ENCODE data around the gene HOMER3.

Gene HOMER3

GRCh38 chr19:18940769-18941627, at the start of gene HOMER3:
HOMER3 (minus strand) TSS chr19:18941217; CDS start chr19:18938982, 2,235 bp downstream.
- no peaks in the 10 kb centered on the region for H3K9me3 ChIP-seq (ENCODE audit: low read length)
- TF ChIP-seq, protein P1, sequence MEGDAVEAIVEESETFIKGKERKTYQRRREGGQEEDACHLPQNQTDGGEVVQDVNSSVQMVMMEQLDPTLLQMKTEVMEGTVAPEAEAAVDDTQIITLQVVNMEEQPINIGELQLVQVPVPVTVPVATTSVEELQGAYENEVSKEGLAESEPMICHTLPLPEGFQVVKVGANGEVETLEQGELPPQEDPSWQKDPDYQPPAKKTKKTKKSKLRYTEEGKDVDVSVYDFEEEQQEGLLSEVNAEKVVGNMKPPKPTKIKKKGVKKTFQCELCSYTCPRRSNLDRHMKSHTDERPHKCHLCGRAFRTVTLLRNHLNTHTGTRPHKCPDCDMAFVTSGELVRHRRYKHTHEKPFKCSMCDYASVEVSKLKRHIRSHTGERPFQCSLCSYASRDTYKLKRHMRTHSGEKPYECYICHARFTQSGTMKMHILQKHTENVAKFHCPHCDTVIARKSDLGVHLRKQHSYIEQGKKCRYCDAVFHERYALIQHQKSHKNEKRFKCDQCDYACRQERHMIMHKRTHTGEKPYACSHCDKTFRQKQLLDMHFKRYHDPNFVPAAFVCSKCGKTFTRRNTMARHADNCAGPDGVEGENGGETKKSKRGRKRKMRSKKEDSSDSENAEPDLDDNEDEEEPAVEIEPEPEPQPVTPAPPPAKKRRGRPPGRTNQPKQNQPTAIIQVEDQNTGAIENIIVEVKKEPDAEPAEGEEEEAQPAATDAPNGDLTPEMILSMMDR (IDR thresholded peaks at IDR 0.05; ENCODE audit: low read length) = no peak
- no peak for TF ChIP-seq EZH2 (IDR thresholded peaks at IDR 0.05; ENCODE audit: borderline replicate concordance, low read length)

DNA sequence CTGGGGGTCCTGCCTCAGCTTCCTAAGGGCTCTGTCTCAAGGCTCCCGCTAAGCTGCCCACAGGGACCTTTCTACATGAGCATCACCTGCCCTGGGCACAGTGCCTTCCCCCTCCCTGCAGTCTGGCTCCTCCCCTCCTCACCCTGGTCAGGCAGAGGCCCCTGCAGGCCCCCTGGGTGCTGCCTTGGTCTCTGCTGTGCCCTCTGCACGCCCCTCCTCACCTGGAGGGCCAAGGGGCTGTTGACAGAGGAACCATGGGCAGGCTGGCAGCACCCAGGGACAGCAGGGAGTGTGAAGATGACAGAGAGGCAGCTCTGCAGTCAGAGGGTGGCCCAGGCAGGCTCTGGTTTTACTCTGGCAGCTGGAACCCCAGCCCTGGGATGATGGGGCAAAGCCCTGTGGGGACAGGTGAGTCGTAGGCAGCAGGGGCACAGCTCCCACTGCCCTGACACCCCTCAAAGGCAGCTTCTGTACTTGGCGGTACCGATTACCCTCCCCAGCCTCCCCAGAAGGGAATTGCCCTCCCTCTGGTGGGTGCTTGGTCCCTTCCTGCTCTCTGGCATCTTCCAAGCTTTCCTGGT, 49.2 kb upstream of the HOMER3 start:
- Histone ChIP-seq H3K36me3 (ENCODE audit: insufficient read depth, low read length) (peaks cover 43% of the 10 kb centered on the region), H3K9me3 (ENCODE audit: low read length) (no peaks in the 10 kb centered on the region), H3K4me3 (ENCODE audit: low read depth, low read length, poor library complexity, severe bottlenecking) (no peak overlapping the region), H4K20me1 (ENCODE audit: insufficient read depth, low read length) (no peaks in the 10 kb centered on the region), H2AFZ (ENCODE audit: low read length) (no peak overlapping the region), H3K4me2 (ENCODE audit: low read length) (no peak overlapping the region), H3K27me3 (ENCODE audit: insufficient read depth, low read length) (no peaks in the 10 kb centered on the region; the same call in 1 of the 2 replicates), H3K79me2 (ENCODE audit: insufficient read depth, low read length) (no peaks in the 10 kb centered on the region), H3K9ac (ENCODE audit: low read length) (no peak overlapping the region), H3K27ac (ENCODE audit: low read depth, low read length, poor library complexity, severe bottlenecking) (no peak overlapping the region), H3K9me2 (ENCODE audit: low read depth, low read length) (no peaks in the 10 kb centered on the region), H3F3A (ENCODE audit: insufficient read depth, low read length) (no peaks in the 10 kb centered on the region), H3K4me1 (ENCODE audit: insufficient read depth, low read length, severe bottlenecking) (no peaks in the 10 kb centered on the region)
- TF ChIP-seq, protein P1 (IDR thresholded peaks at IDR 0.05; ENCODE audit: low read length) = no peak
- no peak for TF ChIP-seq EZH2 (IDR thresholded peaks at IDR 0.05; ENCODE audit: borderline replicate concordance, low read length)

More at GRCh38 chr19:18940769-18941627, at the start of gene HOMER3:
- Histone ChIP-seq H3K27ac (ENCODE audit: low read depth, low read length, poor library complexity, severe bottlenecking) (no peak within 1 kb of the TSS), H2AFZ (ENCODE audit: low read length) (no peak within 1 kb of the TSS), H3K9ac (ENCODE audit: low read length) (peak within 1 kb of the TSS; percentile 42; the same call in 1 of the 2 replicates), H3F3A (ENCODE audit: insufficient read depth, low read length) (no peaks in the 10 kb centered on the region), H4K20me1 (ENCODE audit: insufficient read depth, low read length) (no peaks in the 10 kb centered on the region), H3K36me3 (ENCODE audit: insufficient read depth, low read length) (no peaks in the 10 kb centered on the region), H3K4me2 (ENCODE audit: low read length) (peak within 1 kb of the TSS; percentile 65), H3K27me3 (ENCODE audit: insufficient read depth, low read length) (peaks cover 3% of the 10 kb centered on the region; the same call in 1 of the 2 replicates), H3K9me2 (ENCODE audit: low read depth, low read length) (no peaks in the 10 kb centered on the region), H3K4me3 (ENCODE audit: low read depth, low read length, poor library complexity, severe bottlenecking) (peak within 1 kb of the TSS; percentile 54), H3K4me1 (ENCODE audit: insufficient read depth, low read length, severe bottlenecking) (peaks cover 9% of the 10 kb centered on the region), H3K79me2 (ENCODE audit: insufficient read depth, low read length) (no peaks in the 10 kb centered on the region)

GRCh38 chr19:18989316-18989715, 48.3 kb upstream of the HOMER3 start:
- Histone ChIP-seq H3K27ac (ENCODE audit: low read depth, low read length, poor library complexity, severe bottlenecking) (no peak overlapping the region), H3K9me2 (ENCODE audit: low read depth, low read length) (no peaks in the 10 kb centered on the region), H3K4me3 (ENCODE audit: low read depth, low read length, poor library complexity, severe bottlenecking) (no peak overlapping the region), H3K27me3 (ENCODE audit: insufficient read depth, low read length) (no peaks in the 10 kb centered on the region; the same call in 1 of the 2 replicates), H3K36me3 (ENCODE audit: insufficient read depth, low read length) (peaks cover 34% of the 10 kb centered on the region), H3K79me2 (ENCODE audit: insufficient read depth, low read length) (no peaks in the 10 kb centered on the region), H4K20me1 (ENCODE audit: insufficient read depth, low read length) (no peaks in the 10 kb centered on the region), H3K9ac (ENCODE audit: low read length) (no peak overlapping the region), H3K9me3 (ENCODE audit: low read length) (no peaks in the 10 kb centered on the region), H2AFZ (ENCODE audit: low read length) (no peak overlapping the region), H3F3A (ENCODE audit: insufficient read depth, low read length) (no peaks in the 10 kb centered on the region), H3K4me2 (ENCODE audit: low read length) (no peak overlapping the region), H3K4me1 (ENCODE audit: insufficient read depth, low read length, severe bottlenecking) (no peaks in the 10 kb centered on the region)
- TF ChIP-seq EZH2 (IDR thresholded peaks at IDR 0.05; ENCODE audit: borderline replicate concordance, low read length) = no peak
- TF ChIP-seq, protein P1 (IDR thresholded peaks at IDR 0.05; ENCODE audit: low read length) = no peak

All from OCI-LY1 (cell line).